Left hindlimb (tissue), 1 donor: Measurements from ENCODE around the gene DYNC1H1.

Source experiments
- DNase-seq: peaks from one replicate; pipeline ENCODE4 v3.0.0-alpha.2; 2018

The DYNC1H1 gene

DNA sequence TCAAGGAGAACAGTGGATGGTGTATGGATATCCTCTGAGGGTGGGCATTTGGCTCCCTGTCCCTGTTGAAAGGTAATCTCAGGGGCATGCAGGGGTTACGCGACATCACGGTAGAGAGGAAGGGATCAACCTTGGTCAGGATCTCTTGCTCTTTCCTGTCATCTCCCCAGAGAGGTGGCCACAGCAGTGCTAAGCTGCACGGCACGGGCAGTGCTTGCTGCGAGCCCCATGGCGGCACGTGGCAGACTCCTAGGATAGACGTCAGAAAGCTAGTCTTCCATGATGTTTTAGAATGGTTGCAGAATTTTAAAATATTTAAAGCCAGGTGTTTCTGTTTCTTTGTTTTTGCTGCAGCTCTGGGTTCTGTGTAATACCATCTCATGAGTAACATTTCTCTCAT lies 41.0 kb downstream of the DYNC1H1 start:
- no peak for DNase-seq

DNA sequence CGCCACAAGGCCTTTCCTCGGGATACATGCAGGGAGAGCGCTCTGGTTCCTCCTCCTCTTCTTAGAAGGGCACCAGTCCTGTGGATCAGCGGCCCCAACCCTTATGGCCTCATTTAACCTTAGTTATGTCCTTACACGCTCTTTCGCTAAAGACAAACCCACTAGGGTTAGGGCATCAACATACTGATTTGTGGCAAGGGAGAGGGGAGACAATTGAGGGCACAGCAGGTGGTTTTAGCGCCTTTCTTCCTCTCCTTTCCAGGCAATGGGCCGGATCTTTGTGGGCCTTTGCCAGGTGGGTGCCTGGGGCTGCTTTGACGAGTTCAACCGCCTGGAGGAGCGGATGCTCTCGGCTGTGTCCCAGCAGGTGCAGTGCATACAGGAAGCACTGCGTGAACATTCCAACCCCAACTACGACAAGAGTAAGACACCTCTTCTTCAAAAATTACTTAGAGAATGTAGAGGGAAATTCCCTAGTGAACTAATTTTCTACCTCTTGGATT lies 43.6 kb downstream of the DYNC1H1 start:
- DNase-seq = no peak

DNA sequence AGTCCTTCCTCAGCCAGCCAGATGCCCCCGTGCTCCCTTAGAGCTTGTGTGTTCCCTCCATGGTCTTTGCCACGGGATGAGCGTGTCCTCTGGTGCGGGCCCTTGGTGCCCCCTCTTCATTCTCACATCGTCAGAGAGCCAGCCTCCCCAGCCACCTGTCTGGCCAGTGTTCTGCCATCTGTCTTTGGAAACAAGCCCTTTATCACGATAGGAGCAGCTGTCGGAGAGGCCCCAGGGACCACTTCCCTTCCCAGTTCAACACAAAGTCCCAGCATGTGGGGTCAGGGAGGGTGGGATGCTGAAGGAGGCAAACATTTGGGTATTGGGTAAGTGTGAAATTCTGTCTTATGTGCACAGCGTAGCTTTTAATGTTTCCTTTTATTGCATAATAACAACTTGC lies 44.5 kb downstream of the DYNC1H1 start:
- no peak for DNase-seq

DNA sequence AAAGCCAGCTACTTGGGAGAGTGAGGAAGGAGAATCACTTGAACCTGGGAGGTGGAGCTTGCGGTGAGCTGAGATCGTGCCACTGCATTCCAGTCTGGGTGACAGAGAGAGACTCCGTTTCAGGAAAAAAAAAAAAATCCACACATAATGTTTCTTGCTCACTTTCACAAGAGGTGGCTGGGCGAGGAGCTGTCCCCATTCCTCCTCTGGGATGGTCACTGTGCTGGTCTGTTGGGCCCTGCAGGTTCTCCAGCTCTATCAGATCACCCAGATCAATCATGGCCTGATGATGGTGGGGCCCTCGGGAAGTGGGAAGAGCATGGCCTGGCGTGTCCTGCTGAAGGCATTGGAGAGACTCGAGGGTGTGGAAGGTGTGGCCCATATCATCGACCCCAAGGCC lies 47.3 kb downstream of the DYNC1H1 start:
- DNase-seq = no peak

DNA sequence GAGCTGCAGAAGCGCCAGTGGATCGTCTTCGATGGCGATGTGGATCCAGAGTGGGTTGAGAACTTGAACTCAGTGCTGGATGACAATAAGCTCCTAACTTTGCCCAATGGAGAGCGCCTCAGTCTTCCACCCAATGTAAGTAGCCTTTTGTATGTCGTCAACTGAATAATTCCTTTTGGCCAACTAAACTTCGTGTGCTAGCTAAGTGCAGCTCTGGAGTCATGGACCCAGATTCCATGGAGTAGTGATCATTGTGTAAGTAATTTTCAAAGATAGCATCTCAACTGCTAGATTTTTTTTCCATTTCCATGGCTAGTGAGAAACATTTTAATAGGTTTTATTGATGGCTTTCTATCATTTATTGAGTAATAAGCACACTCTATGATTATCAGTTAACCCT lies 48.0 kb downstream of the DYNC1H1 start:
- no peak for DNase-seq

DNA sequence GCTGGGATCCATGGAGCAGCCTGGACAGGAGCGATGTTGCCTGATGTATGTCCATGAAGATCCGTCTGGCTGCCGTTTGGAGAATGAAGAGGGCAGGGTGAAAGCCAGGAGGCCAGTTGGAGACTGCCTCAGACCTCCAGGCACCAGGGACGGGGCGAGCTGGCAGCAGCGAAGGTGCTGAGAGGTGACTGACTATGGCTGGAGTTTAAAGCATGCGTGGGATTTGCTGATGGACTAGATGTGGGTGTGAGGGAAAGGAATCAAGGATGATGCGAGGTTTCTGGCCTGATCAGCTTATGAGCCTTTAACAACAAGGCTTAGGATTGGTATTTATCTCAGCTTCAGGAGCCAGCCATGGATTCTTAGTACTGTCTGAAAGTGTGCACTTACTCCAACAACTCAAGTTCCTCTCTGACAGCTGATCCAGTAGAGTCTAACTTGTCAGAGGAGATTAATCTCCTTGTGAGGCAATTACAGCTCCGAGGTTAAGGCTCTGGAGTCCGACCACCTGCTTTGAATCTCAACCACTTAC lies 49.4 kb downstream of the DYNC1H1 start:
- no peak for DNase-seq

DNA sequence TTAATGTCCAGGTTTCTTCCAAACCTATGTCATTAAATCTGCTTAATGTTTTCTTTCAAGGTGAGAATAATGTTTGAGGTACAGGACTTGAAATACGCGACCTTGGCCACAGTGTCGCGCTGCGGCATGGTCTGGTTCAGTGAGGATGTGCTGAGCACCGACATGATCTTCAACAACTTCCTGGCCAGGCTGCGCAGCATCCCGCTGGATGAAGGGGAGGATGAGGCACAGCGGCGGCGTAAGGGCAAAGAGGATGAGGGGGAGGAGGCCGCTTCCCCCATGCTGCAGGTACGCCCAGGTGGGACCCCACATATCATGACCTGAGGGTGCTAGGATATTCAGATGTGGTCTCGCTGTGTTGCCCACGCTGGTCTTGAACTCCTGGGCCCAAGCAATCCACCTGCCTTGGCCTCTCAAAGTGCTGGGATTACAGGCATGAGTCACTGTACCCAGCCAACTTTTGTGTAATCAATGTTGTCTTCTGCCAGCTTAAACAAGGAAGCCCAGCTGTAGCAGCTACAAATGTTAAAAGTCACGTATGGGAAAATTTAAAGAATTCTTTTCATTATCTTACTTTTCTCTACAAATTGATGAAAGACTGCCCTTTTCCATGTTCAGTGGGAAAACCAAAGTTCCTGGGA lies 50.8 kb downstream of the DYNC1H1 start:
- DNase-seq = no peak

DNA sequence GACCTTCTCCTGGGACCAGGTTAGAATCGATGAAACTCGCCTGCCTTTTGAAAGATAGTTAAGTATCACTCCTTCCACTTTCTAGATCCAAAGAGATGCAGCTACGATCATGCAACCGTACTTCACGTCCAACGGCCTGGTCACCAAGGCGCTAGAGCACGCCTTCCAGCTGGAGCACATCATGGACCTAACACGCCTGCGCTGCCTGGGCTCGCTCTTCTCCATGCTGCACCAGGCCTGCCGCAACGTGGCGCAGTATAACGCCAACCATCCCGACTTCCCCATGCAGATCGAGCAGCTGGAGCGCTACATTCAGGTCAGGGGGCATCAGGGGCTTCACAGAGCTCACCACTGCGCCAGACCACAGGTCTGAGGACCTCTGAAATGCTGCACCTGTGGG lies 51.4 kb downstream of the DYNC1H1 start:
- no peak for DNase-seq

DNA sequence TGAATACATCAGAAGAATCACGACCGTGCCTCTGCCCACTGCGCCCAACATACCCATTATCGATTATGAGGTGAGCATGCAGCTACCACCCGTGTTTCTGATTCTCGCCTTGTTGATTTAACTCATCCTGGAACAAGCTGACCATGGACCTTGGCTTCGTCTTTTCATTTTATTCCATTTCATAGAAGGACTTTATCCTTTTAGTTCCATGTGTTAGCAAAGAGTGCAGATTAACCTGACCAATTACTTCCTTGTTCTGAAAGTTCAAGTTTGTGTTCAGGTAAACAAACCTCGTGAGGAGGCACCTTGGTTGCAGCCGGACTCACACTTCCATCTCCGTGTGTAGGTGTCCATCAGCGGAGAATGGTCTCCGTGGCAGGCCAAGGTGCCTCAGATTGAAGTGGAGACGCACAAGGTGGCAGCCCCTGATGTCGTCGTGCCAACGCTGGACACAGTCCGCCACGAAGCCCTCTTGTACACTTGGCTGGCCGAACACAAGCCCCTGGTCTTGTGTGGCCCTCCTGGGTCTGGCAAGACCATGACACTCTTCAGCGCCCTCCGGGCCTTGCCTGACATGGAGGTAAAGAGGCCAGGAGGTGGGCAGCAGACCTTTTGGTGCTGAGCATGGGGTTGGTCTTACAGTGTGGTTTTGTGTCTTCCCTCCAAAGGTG lies 52.2 kb downstream of the DYNC1H1 start:
- no peak for DNase-seq

DNA sequence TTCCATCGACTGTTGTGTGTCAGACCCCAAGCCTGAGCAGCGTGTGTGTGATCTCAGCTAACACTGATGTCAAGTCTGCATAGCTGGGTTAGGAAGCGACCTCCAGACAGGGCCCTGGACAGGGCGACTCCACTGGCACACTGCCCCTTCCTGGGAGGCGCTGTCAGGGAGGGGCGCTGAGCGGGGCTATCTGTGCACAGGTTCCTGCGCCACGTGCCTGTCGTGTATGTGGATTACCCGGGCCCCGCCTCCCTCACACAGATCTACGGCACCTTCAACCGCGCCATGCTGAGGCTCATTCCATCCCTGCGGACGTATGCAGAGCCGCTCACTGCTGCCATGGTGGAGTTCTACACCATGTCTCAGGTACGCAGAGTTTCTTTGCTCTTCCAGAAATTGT lies 53.9 kb downstream of the DYNC1H1 start:
- no peak for DNase-seq

DNA sequence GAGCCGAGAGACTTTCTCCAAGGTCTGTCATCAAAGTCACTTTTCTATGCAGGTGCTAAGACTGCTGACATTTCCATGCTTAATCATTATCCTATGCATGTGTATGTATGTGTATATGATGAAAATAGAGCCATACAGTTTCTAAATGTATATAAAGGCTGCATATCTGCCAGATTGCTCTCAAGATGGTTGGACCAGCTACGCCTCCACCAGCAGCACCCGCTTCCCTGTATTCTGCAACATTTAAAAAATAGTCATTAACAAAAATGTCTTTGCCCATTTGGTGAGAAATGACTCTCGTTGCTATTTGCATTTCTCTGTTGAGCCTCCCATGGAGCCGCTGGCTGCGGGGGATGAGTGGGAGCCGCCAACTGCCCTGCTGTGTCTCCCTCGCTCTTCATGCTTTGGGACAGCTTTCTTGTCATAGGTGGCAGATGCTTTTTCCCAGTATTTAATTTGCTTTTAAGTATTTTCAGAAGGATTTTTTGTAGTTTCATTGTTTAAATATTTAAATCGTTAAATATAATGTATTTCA lies 54.7 kb downstream of the DYNC1H1 start:
- DNase-seq = no peak

DNA sequence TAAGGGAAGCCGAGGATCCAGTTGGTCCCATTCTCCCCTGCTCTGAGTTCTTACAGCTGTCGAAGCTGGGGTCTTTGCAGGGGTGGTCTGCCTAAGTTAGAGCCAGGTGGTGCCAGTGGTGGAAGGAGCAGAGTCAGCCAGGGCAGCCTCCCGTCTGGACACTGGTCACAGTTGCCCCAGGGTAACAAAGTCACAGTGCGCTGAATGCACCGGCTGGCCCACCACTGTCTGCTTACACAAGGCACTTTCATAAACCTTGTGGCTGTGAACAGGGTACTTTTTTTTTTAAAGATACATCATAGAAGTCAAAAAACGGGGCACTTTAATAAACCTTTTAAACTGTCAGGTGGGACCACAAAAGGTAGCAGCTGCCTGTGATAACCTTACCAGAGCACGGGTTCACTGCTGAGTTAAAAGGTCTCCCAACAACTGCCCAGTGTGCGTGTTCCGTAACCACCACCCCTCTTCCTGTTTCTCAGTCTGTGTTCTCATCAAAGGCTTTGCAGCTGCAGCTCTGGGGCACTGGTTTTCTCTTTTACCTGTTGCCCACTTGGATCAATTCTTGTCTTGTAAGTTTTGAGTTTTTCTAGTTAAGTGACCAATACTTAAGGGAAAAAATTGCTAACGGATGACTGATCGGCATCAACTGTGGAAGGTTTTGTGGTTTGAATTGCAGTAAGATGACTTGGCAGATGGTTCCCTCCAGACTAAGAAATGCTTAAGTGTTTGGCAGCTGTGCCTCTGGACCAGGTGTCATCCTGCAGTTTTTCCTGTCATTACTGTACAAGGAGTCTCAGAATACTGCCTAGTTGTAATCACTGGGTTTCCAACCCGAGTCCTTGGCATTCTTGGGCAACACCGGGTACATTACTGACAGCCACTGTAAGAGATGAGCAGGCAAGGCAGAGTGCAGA lies 55.9 kb downstream of the DYNC1H1 start:
- DNase-seq = no peak

DNA sequence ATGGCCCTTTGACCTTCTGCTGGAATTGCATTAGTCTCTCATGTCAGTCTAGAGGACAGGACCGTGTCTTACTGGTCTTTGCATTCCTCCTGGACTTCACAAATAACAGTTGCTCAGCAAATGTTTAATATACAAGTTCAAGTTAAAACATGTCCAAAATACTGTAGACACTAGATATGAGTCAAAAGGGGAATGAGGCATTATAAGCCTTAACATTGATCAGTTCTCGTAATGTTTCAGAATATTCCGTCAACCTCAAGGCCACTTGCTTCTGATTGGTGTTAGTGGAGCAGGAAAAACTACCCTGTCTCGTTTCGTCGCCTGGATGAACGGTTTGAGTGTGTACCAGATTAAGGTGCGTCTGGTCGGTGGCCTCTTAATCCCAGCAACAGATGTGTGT lies 62.6 kb downstream of the DYNC1H1 start:
- DNase-seq = no peak

DNA sequence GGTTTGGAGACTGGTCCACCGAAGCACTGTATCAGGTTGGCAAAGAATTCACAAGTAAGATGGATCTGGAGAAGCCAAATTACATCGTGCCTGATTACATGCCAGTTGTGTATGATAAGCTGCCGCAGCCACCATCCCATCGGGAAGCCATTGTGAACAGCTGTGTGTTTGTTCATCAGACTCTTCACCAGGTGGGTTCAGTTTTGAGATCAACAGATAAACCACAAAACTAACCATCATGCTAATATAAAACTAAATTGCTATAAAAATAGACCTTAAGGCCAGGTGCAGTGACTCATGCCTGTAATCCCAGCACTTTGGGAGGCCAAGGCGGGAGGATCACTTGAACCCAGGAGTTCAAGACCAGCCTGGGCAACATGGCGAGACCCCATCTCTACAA lies 63.6 kb downstream of the DYNC1H1 start:
- no peak for DNase-seq

DNA sequence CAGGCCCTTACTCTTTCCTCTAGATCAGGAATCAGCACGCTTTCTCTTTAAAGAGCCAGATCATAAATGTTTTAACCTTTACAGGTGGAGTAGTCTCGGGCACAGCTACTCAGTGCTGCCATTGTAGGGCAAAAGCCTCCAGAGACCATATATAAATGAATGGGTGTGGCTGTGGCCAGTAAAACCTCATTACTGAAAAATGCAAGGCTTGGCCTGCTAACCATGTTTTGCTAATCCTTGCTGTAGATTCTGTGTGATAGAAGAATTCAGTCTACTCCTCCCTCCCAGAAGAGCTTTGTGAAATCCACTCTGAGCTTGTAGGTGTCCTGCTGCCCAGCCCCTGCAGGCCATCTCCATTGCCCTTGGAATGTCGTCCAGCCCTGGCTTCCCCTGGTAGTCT lies 64.4 kb downstream of the DYNC1H1 start:
- DNase-seq = no peak

DNA sequence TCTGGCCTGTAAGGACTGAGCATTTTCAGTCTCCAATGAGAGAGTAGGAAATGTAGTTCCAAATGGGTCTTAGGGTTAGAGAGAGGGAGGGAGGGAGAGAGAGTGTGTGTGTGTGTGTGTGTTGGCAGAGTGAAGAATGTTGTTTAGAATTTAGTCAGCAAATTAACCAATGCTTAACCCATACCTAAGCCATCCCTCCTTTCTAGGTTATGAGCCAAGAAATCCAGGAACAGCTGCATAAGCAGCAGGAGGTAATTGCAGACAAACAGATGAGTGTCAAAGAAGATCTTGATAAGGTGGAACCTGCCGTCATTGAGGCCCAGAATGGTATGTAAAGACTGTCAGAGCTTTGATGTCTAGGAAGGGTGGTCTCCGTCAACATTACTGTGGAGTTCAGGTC lies 65.6 kb downstream of the DYNC1H1 start:
- DNase-seq = no peak

DNA sequence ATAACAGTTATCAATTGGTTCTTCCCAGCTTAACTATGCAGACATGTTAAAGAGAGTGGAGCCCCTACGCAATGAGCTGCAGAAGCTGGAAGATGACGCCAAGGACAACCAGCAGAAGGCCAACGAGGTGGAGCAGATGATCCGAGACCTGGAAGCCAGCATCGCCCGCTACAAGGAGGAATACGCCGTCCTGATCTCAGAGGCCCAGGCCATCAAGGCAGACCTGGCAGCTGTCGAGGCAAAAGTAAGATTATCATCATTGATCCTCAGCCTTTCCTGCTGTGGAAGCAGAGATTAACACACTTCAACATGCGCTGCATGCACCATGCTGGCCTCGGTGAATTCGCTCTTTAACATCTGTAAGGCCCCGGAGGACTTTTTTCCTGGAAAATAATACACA lies 68.9 kb downstream of the DYNC1H1 start:
- DNase-seq = no peak

DNA sequence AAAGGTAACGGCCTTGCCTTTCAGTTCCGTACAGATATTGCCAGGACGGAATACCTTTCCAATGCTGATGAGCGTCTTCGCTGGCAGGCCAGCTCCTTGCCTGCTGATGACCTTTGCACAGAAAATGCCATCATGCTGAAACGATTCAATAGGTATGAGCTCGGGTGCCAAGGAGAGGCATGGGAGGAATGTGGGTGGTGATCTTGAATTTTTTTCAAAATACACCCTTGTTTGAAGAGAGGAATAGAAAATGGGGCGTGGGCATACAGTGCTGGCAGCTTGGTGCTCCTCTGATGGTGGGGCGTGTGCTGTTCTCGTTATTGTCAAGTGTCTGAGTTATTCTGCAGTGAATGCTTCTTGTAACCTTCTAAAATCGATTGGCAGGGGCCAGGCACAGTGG lies 69.9 kb downstream of the DYNC1H1 start:
- DNase-seq = no peak

DNA sequence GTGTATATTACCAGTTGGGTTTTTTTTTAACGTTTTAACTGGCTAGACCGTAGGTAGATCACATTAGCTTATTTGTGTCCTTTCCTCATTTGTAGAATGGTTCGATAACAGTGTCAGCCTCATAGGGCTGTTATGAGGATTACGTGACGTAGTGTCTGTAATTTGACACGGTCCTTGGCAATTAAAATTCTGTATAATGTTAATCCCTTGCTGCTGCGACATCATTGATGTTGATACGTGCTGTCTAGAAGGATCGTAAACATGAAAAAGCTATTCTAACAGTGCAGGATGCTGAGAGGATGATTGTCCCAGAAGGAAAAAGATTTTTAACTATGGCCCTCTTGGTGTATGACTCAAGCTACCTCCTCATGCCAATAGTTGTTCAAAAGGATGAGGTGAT lies 71.5 kb downstream of the DYNC1H1 start:
- no peak for DNase-seq

DNA sequence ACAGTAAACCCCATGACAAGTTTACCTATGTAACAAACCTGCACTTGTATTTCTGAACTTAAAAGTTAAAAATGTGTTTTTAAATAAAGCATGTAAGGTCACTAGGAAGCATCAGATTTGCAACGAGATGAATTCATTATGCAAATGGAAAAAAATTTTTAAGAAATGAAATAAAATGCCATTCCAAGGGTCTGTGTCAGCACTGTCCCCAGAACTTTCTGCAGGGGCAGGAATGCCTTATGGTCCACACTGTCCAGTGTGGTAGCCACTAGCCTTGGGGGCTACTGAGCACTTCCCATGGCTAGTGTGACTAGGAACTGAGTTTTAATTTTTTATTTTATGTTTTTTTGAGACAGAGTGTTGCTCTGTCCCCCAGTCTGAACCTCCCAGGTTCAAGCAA lies 73.3 kb downstream of the DYNC1H1 start:
- no peak for DNase-seq

DNA sequence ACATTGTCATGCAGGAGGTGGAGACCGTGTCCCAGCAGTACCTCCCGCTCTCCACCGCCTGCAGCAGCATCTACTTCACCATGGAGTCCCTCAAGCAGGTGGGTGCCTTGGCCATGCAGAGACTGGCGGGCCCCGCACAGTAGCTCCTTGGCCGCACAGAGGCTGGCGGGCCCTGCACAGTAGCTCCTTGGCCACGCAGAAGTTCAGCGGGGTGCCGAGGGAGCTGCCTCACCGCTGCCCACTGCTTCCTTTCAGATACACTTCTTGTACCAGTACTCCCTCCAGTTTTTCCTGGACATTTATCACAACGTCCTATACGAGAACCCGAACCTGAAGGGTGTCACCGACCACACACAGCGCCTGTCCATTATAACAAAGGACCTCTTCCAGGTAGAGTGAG lies 74.8 kb downstream of the DYNC1H1 start:
- no peak for DNase-seq

DNA sequence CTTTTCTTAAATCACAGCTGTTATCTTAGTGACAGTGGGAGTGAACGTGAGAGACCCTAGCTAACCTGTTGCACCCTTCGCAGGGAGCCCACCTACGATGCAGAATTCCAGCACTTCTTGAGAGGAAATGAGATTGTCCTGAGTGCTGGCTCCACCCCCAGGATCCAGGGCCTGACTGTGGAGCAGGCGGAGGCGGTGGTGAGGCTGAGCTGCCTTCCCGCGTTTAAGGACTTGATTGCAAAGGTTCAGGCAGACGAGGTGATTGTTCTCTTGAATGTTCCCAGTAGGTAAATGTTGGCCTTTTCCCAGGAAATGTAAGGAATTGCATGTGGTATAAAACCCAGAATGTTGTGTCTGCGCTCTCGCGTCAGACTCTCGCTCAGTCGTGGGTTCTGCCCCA lies 75.8 kb downstream of the DYNC1H1 start:
- DNase-seq = no peak

DNA sequence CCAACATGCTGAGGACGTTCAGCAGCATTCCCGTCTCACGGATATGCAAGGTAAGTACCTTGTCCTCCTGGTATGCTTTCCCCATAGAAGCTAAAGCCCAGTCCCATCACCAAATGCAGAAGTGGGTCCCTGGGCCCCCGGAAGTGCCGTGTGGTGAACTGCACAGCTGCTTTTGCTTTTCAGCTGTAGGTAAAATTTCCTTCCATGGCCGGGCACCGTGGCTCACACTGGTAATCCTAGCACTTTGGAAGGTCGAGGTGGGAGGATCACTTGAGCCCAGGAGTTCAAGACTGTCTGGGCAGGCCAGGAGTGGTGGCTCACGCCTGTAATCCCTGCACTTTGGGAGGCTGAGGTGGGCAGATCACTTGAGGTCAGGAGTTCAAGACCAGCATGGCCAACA lies 78.3 kb downstream of the DYNC1H1 start:
- DNase-seq = no peak
